Ascending aorta (tissue), 2 donors: ENCODE results near the gene HPS3. TPM values are rescaled to one million over a fixed set of nuclear protein-coding genes. Genes with fewer than 3 reads are reported as not detected.

ENCODE experiments used
- DNase-seq, 2 donors: peaks; one replicate each; pipeline ENCODE4 v3.0.0-alpha.2; 2019; ENCODE audit warnings: low spot score in 2 of 2
- H3K27ac ChIP-seq, 2 donors: fragments of 200-600 bp; sonication (generic); one replicate each; pipeline ENCODE4 v1.5.1; 2016 to 2017; ENCODE audit warnings: mild to moderate bottlenecking in 1 of 2
- H3K27me3 ChIP-seq: fragments of 200-600 bp; sonication (generic); one replicate; pipeline ENCODE4 v1.5.1; 2017
- H3K36me3 ChIP-seq, 2 donors: fragments of 200-600 bp; sonication (generic); one replicate each; pipeline ENCODE4 v1.5.1; 2016
- H3K4me1 ChIP-seq, 2 donors: fragments of 200-600 bp; sonication (generic); one replicate each; pipeline ENCODE4 v1.5.1; 2016 to 2017; ENCODE audit warnings: mild to moderate bottlenecking in 1 of 2
- H3K4me3 ChIP-seq, 2 donors: fragments of 200-600 bp; sonication (generic); one replicate each; pipeline ENCODE4 v1.5.1; 2016 to 2017; ENCODE audit warnings: mild to moderate bottlenecking in 1 of 2
- H3K9me3 ChIP-seq, 2 donors: fragments of 200-600 bp; sonication (generic); one replicate each; pipeline ENCODE4 v1.5.1; 2016
- intact Hi-C: fragments of 100-400 bp; cut with DNase I; formaldehyde crosslinking; loops from one replicate; pipeline ENCODE4 v1.15.1; 2023
- total RNA-seq: library from RNA; depleted of rRNA; stranded (reverse); fragments of >200 nt; gene quantifications from one replicate; pipeline ENCODE4 v1.1.0, GENCODE V29; 2016
- TF ChIP-seq, protein P1 (sequence below), 3 experiments: fragments of 200-600 bp in 2 of 3; fragments of 450-650 bp in 1 of 3; sonication (generic) in 2 of 3; IDR thresholded peaks; one replicate each; pipeline ENCODE4 v1.5.1; 2016 to 2019; ENCODE audit warnings: antibody characterized with exemption in 3 of 3, mild to moderate bottlenecking in 1 of 3, moderate library complexity in 1 of 3

Gene HPS3
- total RNA-seq, 1 donor from 2014 or later: 18.9 TPM

DNA sequence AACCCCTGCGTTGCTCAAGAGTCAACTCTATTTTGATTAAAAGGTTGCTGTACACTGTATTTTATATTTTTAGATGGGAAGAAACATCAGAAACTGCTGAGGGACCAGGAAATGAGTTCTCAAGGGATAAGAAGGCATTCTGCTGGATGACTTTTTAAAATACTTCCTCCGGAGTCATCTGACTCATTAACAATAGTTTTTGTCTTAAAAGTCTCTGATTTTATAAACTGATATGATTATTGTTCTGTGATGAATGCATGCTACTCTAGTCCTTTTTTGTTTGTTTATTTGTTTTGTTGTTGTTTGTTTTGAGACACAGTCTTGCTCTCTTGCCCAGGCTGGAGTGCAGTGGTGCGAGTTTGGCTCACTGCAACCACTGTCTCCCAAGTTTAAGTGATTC lies 25.0 kb upstream of the HPS3 start:
- no peaks in the 10 kb centered on the region for H3K36me3 ChIP-seq
- H3K27ac ChIP-seq: no peak overlapping the region
- H3K4me1 ChIP-seq: no peaks in the 10 kb centered on the region
- no peaks in the 10 kb centered on the region for H3K9me3 ChIP-seq
- H3K4me3 ChIP-seq: no peak overlapping the region
- intact Hi-C loops: no loop called here
- DNase-seq: no peak
- H3K27me3 ChIP-seq: no peaks in the 10 kb centered on the region
- TF ChIP-seq, protein P1, sequence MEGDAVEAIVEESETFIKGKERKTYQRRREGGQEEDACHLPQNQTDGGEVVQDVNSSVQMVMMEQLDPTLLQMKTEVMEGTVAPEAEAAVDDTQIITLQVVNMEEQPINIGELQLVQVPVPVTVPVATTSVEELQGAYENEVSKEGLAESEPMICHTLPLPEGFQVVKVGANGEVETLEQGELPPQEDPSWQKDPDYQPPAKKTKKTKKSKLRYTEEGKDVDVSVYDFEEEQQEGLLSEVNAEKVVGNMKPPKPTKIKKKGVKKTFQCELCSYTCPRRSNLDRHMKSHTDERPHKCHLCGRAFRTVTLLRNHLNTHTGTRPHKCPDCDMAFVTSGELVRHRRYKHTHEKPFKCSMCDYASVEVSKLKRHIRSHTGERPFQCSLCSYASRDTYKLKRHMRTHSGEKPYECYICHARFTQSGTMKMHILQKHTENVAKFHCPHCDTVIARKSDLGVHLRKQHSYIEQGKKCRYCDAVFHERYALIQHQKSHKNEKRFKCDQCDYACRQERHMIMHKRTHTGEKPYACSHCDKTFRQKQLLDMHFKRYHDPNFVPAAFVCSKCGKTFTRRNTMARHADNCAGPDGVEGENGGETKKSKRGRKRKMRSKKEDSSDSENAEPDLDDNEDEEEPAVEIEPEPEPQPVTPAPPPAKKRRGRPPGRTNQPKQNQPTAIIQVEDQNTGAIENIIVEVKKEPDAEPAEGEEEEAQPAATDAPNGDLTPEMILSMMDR (IDR thresholded peaks at IDR 0.05): no peak

DNA sequence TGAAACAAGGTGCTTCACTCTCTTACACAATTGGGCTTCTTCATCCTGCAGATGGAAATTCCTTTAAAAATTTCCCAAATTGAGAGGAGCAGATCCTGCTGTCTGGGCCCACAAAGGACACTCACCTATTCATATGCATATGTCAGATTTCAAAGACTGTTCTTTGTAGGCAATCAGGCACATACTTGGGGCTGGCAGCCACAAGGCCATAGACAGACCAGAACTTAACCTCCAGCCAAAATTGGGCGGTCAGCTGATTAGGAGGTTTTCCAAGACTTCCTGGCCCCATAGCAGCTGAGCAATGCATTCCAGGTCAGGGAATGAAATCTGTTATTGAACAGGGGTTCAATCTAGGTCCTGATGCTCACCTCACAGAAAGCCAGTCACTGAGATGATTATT lies 15.0 kb upstream of the HPS3 start:
- intact Hi-C loops: no loop called here

DNA sequence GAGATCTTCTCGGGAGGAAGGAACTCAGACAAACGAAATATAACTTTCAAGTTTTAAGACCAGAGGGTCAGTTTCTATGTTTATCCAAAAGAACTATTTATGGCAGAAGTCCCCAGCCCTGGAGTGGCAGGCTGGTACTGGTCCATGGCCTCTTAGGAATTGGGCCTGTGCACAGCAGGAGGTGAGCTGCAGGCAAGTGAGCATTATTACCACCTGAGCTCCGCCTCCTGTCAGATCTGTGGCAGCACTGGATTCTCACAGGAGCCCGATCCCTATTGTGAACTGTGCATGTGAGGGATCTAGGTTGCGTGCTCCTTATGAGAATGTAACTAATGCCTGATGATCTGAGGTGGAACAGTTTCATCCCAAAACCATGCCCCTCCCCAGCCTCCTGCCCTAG lies 14.3 kb upstream of the HPS3 start:
- Histone ChIP-seq H3K27ac (peak overlapping the region; percentile 72 to 77), H3K36me3 (no peaks in the 10 kb centered on the region), H3K9me3 (no peaks in the 10 kb centered on the region), H3K4me3 (no peak overlapping the region), H3K27me3 (no peaks in the 10 kb centered on the region), H3K4me1 (peaks cover 0 to 15% of the 10 kb centered on the region in 2 donors)
- DNase-seq: no peak
- intact Hi-C loops: no loop called here
- TF ChIP-seq, protein P1 (IDR thresholded peaks at IDR 0.05): no peak

More for the DNA sequence above, 15.0 kb upstream of the HPS3 start:
- H3K4me1 ChIP-seq: peaks cover 0 to 15% of the 10 kb centered on the region in 2 donors
- no peak overlapping the region for H3K4me3 ChIP-seq
- TF ChIP-seq, protein P1 (IDR thresholded peaks at IDR 0.05): no peak
- peak overlapping the region; percentile 72 to 77 for H3K27ac ChIP-seq
- no peaks in the 10 kb centered on the region for H3K36me3 ChIP-seq
- H3K27me3 ChIP-seq: no peaks in the 10 kb centered on the region
- no peak for DNase-seq
- H3K9me3 ChIP-seq: no peaks in the 10 kb centered on the region

DNA sequence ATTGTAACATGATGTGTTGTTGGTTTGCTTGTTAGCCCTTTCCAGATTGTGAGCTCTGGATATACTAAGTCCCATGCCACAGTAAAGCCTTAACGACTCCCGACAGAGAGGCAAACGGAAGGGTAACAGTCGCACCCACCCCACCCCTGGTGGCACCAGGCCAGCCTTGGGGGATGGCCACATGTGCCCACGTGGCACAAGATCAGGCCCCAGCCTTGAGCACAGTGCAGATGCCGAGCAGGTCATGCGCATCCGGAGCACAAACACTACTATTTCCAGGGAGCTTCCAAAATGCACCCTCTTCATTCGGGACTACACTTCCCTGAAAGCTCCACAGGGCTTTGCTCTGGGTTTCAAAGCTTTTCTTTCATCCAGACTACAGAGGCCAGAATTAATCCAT lies 10.7 kb upstream of the HPS3 start:
- TF ChIP-seq, protein P1 (IDR thresholded peaks at IDR 0.05): no peak
- Histone ChIP-seq H3K27ac (no peak overlapping the region), H3K9me3 (no peaks in the 10 kb centered on the region), H3K36me3 (no peaks in the 10 kb centered on the region), H3K27me3 (no peaks in the 10 kb centered on the region), H3K4me1 (peaks cover 0 to 15% of the 10 kb centered on the region in 2 donors), H3K4me3 (no peak overlapping the region)
- intact Hi-C loops: no loop called here
- DNase-seq: no peak

DNA sequence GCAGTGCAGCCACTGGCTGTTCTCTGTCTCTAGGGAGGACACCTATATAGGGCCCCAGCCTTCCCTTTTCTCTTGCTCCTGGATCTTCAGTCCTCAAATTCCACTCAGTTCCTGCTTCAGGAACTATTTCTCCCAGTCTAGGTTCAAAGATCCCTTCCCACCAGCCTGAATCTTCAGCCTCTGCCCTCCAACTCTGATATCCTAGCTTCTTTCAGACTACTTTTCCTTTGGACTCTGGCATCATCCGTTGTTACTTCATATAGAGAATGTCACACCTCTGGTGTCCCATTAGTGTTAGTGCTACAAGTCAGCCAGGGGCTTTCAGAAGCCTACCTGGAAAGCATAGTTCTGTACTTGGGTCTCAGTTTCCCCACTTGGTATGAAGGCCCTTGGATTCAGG lies 10.0 kb upstream of the HPS3 start:
- intact Hi-C loops: no loop called here
- no peaks in the 10 kb centered on the region for H3K27me3 ChIP-seq
- no peaks in the 10 kb centered on the region for H3K36me3 ChIP-seq
- no peak overlapping the region for H3K4me3 ChIP-seq
- H3K9me3 ChIP-seq: no peaks in the 10 kb centered on the region
- H3K4me1 ChIP-seq: peaks cover 0 to 12% of the 10 kb centered on the region in 2 donors
- no peak for DNase-seq
- TF ChIP-seq, protein P1 (IDR thresholded peaks at IDR 0.05): no peak
- H3K27ac ChIP-seq: no peak overlapping the region
